ENCODE data around the gene RSRP1.
"Not testable (repeated sequence)": the region's sequence is repeated elsewhere in the genome, so short reads cannot be mapped to it uniquely, and the experiment has no call there.

RSRP1 gene

DNA sequence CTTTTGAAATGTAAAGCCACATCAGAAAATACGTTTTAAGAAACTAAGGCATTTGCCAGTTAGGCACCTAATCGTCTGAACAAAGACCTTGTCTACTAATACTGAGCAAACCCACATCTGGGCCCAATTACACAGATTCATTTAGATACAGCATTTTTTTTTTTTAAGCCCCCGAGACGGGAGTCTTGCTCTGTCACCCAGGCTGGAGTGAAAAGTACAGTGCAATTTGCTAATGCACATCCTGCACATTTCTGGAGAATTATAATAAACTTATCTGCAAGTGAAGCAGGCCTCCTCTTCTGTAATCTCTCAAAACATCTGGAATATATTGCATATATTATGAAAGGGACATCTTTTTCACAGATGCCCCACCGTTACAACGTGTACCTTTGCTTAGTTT lies 3.3 kb downstream of the RSRP1 start:
- Histone ChIP-seq H3K9me3 (ENCODE audit: insufficient read depth, low read length, severe bottlenecking) (no peaks in the 10 kb centered on the region), H2AFZ (ENCODE audit: low read depth, low read length) (no peak overlapping the region), H3K9ac (ENCODE audit: low read depth, low read length) (no peak overlapping the region), H3K27me3 (ENCODE audit: insufficient read depth, low read length, poor library complexity) (no peaks in the 10 kb centered on the region), H3K79me2 (ENCODE audit: insufficient read depth, low read length) (peaks cover 61% of the 10 kb centered on the region), H4K20me1 (ENCODE audit: insufficient read depth, low read length) (peaks cover 30% of the 10 kb centered on the region), H3K27ac (ENCODE audit: low read length) (no peak overlapping the region), H3K4me1 (ENCODE audit: insufficient read depth, low read length) (peaks cover 82% of the 10 kb centered on the region), H3K4me2 (ENCODE audit: insufficient read depth, low read length) (peak overlapping the region; percentile 76; the same call in 1 of the 2 replicates), H3K36me3 (ENCODE audit: insufficient read depth, low read length) (peaks cover 65% of the 10 kb centered on the region), H3K4me3 (ENCODE audit: low read depth in 1 of 2, low read length in 2 of 2) (no peak overlapping the region)
- DNase-seq: no peak
- no peak for TF ChIP-seq EZH2 (IDR thresholded peaks at IDR 0.05; ENCODE audit: borderline replicate concordance, low read depth, low read length, severe bottlenecking)
- TF ChIP-seq, protein P1, sequence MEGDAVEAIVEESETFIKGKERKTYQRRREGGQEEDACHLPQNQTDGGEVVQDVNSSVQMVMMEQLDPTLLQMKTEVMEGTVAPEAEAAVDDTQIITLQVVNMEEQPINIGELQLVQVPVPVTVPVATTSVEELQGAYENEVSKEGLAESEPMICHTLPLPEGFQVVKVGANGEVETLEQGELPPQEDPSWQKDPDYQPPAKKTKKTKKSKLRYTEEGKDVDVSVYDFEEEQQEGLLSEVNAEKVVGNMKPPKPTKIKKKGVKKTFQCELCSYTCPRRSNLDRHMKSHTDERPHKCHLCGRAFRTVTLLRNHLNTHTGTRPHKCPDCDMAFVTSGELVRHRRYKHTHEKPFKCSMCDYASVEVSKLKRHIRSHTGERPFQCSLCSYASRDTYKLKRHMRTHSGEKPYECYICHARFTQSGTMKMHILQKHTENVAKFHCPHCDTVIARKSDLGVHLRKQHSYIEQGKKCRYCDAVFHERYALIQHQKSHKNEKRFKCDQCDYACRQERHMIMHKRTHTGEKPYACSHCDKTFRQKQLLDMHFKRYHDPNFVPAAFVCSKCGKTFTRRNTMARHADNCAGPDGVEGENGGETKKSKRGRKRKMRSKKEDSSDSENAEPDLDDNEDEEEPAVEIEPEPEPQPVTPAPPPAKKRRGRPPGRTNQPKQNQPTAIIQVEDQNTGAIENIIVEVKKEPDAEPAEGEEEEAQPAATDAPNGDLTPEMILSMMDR (IDR thresholded peaks at IDR 0.05; ENCODE audit: borderline replicate concordance, extremely low read depth, low read length, poor library complexity, severe bottlenecking): no peak
- ATAC-seq (ENCODE audit: insufficient read depth, low read depth): no peak

DNA sequence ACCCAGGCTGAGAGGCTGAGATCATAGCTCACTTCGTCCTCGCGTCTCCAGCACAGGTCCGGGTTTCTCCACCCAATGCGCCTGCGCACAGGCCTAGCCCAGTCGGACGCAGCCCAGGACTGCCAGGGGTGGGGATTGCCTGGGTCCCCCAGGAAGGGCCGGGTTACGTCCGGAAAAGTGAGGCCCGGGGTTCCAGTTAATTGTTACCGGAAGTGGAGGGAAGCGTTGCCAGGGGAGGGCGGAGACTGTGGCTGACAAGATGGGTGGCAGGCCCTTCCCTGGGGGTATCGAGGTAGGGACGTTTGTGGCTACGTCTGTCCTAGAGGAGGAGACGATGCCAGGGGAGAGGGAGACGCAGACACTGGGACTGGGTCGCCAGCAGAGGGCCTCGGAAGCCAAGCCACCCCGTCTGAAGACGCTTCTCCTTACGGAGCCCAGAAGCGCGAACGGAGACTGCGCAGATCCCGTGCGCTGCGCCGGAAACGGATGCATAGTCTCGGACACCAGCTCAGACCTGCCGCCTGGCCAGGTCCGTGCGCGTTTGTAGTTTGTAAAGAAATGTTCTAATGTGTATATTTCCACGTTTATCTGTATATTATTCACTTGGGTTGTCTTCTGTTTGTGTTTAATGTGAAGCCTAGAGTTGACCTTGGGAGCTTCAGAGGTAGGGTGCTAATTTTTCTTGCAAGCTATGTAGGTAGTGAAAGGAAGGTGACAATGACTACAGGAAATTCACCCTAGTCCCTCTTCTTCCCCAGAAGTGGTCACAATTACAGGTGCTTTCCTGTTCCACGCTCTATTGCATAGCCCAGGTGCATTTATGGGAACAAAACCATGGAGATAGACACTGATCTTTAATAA lies 7.3 kb downstream of the RSRP1 start:
- Histone ChIP-seq H3K27me3 (ENCODE audit: insufficient read depth, low read length, poor library complexity) (no peaks in the 10 kb centered on the region), H3K36me3 (ENCODE audit: insufficient read depth, low read length) (peaks cover 46% of the 10 kb centered on the region)

DNA sequence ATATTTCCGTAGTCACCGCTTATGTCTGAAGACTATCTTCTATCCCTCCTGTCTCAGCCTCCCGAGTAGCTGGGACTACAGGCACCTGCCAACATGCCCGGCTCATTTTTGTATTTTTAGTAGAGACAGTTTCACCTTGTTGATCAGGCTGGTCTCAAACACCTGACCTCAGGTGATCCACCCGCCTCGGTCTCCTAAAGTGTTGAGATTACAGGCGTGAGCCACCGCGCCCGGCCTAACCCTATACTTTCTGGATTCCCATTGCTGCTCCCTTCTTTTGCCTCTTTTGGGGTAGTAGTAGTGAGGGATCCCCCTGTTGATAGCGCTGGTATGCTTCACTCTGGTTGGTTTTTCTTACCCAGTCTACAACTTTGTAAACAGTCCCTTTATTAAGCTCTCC lies 9.2 kb downstream of the RSRP1 start:
- TF ChIP-seq, protein P1 (IDR thresholded peaks at IDR 0.05; ENCODE audit: borderline replicate concordance, extremely low read depth, low read length, poor library complexity, severe bottlenecking): no peak
- TF ChIP-seq EZH2 (IDR thresholded peaks at IDR 0.05; ENCODE audit: borderline replicate concordance, low read depth, low read length, severe bottlenecking): no peak
- Histone ChIP-seq H3K27me3 (ENCODE audit: insufficient read depth, low read length, poor library complexity) (no peaks in the 10 kb centered on the region), H3K9ac (ENCODE audit: low read depth, low read length) (no peak overlapping the region), H3K4me3 (ENCODE audit: low read depth in 1 of 2, low read length in 2 of 2) (no peak overlapping the region), H3K27ac (ENCODE audit: low read length) (no peak overlapping the region), H2AFZ (ENCODE audit: low read depth, low read length) (no peak overlapping the region), H3K9me3 (ENCODE audit: insufficient read depth, low read length, severe bottlenecking) (no peaks in the 10 kb centered on the region), H3K36me3 (ENCODE audit: insufficient read depth, low read length) (peaks cover 27% of the 10 kb centered on the region), H4K20me1 (ENCODE audit: insufficient read depth, low read length) (no peaks in the 10 kb centered on the region), H3K79me2 (ENCODE audit: insufficient read depth, low read length) (peaks cover 33% of the 10 kb centered on the region), H3K4me2 (ENCODE audit: insufficient read depth, low read length) (no peak overlapping the region), H3K4me1 (ENCODE audit: insufficient read depth, low read length) (peaks cover 52% of the 10 kb centered on the region)
- ATAC-seq (ENCODE audit: insufficient read depth, low read depth) (no peak), DNase-seq (no peak)

More for the DNA sequence above, 7.3 kb downstream of the RSRP1 start:
- peaks cover 11% of the 10 kb centered on the region for H4K20me1 ChIP-seq (ENCODE audit: insufficient read depth, low read length)
- H3K79me2 ChIP-seq (ENCODE audit: insufficient read depth, low read length): peaks cover 37% of the 10 kb centered on the region
- H3K4me3 ChIP-seq (ENCODE audit: low read depth in 1 of 2, low read length in 2 of 2): peak overlapping the region; percentile 13 to 55; a peak in 3 of 4 replicates
- peak overlapping the region; percentile 54 for H3K9ac ChIP-seq (ENCODE audit: low read depth, low read length)
- H3K27ac ChIP-seq (ENCODE audit: low read length): peak overlapping the region; percentile 76
- H2AFZ ChIP-seq (ENCODE audit: low read depth, low read length): peak overlapping the region; percentile 78
- H3K4me2 ChIP-seq (ENCODE audit: insufficient read depth, low read length): peak overlapping the region; percentile 70
- TF ChIP-seq, protein P1 (IDR thresholded peaks at IDR 0.05; ENCODE audit: borderline replicate concordance, extremely low read depth, low read length, poor library complexity, severe bottlenecking): peak; percentile 85
- TF ChIP-seq EZH2 (IDR thresholded peaks at IDR 0.05; ENCODE audit: borderline replicate concordance, low read depth, low read length, severe bottlenecking): no peak
- peaks cover 58% of the 10 kb centered on the region for H3K4me1 ChIP-seq (ENCODE audit: insufficient read depth, low read length)
- ATAC-seq (ENCODE audit: insufficient read depth, low read depth) (peak; percentile 93), DNase-seq (peak; percentile 87)
- H3K9me3 ChIP-seq (ENCODE audit: insufficient read depth, low read length, severe bottlenecking): no peaks in the 10 kb centered on the region

DNA sequence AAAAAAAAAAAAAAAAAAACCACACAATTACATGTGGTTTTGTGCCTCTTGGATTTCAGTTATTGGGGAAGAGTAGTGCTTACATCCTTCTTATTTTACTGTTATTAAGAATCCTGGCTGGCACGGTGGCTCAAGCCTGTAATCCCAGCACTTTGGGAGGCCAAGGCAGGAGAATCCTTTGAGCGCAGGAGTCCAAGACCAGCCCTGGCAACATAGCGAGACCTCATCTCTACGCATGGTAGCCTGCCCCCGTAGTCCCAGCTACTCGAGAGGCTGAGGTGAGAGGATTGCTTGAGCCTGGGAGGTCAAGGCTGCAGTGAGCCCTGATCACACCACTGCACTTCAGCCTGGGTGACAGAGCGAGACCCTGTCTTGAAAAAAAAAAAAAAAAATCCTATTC lies 11.0 kb downstream of the RSRP1 start:
- not testable (repeated sequence) for DNase-seq; H3K4me3 ChIP-seq (ENCODE audit: low read depth in 1 of 2, low read length in 2 of 2); H4K20me1 ChIP-seq (ENCODE audit: insufficient read depth, low read length); H3K4me2 ChIP-seq (ENCODE audit: insufficient read depth, low read length); ATAC-seq (ENCODE audit: insufficient read depth, low read depth); H3K9me3 ChIP-seq (ENCODE audit: insufficient read depth, low read length, severe bottlenecking); H3K9ac ChIP-seq (ENCODE audit: low read depth, low read length); H2AFZ ChIP-seq (ENCODE audit: low read depth, low read length); H3K27me3 ChIP-seq (ENCODE audit: insufficient read depth, low read length, poor library complexity); H3K27ac ChIP-seq (ENCODE audit: low read length)
- Histone ChIP-seq H3K36me3 (ENCODE audit: insufficient read depth, low read length) (peaks cover 10% of the 10 kb centered on the region), H3K4me1 (ENCODE audit: insufficient read depth, low read length) (peaks cover 42% of the 10 kb centered on the region), H3K79me2 (ENCODE audit: insufficient read depth, low read length) (peaks cover 37% of the 10 kb centered on the region)

DNA sequence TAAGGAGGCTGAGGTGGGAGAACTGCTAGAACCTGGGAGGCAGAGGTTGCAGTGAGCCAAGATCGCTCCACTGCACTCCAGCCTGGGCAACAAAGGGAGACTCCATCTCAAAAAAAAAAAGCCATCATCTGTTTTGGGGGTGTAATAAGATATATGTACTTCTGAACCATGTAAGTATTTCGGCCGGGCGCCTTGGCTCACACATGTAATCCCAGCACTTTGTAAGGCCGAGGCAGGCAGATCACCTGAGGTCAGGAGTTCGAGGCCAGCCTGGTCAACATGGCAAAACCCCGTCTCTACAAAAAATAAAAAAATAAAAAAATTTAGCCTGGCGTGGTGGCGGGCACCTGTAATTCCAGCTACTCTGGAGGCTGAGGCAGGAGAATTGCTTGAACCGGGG lies 11.8 kb downstream of the RSRP1 start:
- DNase-seq; ATAC-seq (ENCODE audit: insufficient read depth, low read depth); H3K27ac ChIP-seq (ENCODE audit: low read length); H3K9ac ChIP-seq (ENCODE audit: low read depth, low read length); H3K9me3 ChIP-seq (ENCODE audit: insufficient read depth, low read length, severe bottlenecking); H2AFZ ChIP-seq (ENCODE audit: low read depth, low read length); H3K4me2 ChIP-seq (ENCODE audit: insufficient read depth, low read length); H4K20me1 ChIP-seq (ENCODE audit: insufficient read depth, low read length); H3K4me3 ChIP-seq (ENCODE audit: low read depth in 1 of 2, low read length in 2 of 2); H3K27me3 ChIP-seq (ENCODE audit: insufficient read depth, low read length, poor library complexity): not testable (repeated sequence)
- peaks cover 42% of the 10 kb centered on the region for H3K4me1 ChIP-seq (ENCODE audit: insufficient read depth, low read length)
- peaks cover 40% of the 10 kb centered on the region for H3K79me2 ChIP-seq (ENCODE audit: insufficient read depth, low read length)
- peaks cover 10% of the 10 kb centered on the region for H3K36me3 ChIP-seq (ENCODE audit: insufficient read depth, low read length)
